C4-2B (cell line): ENCODE results near the gene FBN3.
"Not testable (repeated sequence)": the region's sequence is repeated elsewhere in the genome, so short reads cannot be mapped to it uniquely, and the experiment has no call there.

Source experiments
- H3K27ac ChIP-seq: fragments of 450-650 bp; 2 replicates; pipeline ENCODE4 v1.5.1; 2017
- CTCF ChIP-seq: fragments of 450-650 bp; conservative IDR thresholded peaks from 2 replicates; pipeline ENCODE4 v1.5.1; 2017; ENCODE audit warnings: mild to moderate bottlenecking
- ZFX ChIP-seq: fragments of 450-650 bp; IDR thresholded peaks from 2 replicates; pipeline ENCODE4 v1.6.1; 2017

Gene FBN3

GRCh38 chr19:8105471-8105870 lies 43.9 kb downstream of the FBN3 start:
- TF ChIP-seq CTCF (no peak), ZFX (no peak)
- no peak overlapping the region for H3K27ac ChIP-seq

- not testable (repeated sequence) for H3K27ac ChIP-seq
Measured at GRCh38 chr19:8101910-8102309, 47.5 kb downstream of the FBN3 start.

DNA sequence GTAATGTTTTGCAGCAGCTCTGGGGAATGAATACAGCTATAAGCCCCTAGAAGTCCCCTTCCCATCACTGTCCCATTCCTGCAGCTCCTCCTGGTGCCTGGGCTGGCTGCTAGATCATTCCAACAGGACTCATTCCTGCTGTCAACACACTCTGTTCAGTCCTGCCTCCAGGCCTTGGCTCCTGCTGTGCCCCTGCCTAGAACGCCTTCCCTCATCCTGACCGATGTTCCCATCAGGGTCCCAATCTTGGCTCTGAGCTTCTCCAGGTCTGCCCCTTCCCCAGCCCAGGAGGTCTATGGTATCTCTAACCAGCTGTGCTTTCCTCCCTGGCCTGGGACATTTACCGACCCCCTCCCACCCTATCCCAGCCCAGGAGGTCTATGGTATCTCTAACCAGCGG lies 48.1 kb downstream of the FBN3 start:
- TF ChIP-seq ZFX (no peak), CTCF (no peak)
- H3K27ac ChIP-seq, result no peak overlapping the region

DNA sequence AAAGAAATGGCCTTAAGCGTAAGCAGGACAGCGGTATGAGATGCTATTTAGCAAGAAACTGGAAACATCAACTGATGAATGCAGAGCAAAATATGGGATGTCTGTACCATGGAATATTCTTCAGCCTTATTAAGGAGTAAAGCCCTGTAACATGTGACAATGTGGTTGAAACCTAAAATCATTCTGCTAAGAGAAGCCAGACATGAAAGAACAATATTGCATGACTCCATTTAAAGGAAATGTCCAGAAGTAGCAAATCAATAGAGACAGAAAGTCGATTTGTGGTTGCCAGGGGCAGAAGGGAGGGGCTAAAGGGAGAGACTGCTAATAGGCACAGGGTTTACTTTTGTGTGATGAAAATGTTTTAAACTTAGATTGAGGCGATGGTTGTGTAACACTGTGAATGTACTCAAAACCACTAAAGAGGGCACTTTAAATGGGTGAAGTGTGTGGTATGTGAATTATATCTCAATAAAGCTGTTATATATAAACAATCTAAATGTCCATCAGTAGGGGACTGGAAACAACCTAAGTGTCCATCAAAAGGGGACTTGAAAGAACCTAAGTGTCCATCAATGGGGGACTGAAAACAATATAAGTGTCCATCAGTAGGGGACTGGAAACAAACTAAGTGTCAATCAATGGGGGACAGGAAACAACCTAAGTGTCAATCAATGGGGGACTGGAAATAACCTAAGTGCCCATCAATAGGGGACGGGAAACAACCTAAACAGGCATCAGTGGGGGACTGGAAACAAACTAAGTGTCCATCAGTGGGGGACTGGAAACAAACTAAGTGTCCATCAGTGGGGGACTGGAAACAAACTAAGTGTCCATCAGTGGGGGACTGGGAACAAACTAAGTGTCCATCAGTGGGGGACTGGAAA lies 51.5 kb downstream of the FBN3 start:
- no peak overlapping the region for H3K27ac ChIP-seq
- no peak for TF ChIP-seq CTCF
- TF ChIP-seq ZFX, result no peak

DNA sequence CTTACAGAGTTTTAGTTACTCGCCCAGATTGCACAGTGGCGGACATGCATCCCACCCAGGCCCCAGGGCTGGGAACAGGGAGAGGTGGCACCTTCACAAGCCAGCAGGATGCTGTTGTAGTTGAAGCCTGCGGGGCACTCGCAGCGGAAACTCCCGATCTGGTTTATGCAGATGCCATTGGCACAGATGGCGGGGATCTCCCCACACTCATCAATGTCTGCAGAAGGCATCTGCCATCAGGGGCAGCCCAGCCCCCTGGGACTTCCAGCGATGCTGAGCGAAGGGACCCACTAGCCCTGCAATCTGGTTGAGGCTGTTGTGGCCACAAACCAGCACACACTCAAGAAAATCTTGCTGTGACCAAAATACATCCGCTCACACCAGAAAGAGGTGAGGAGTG lies 52.2 kb downstream of the FBN3 start:
- H3K27ac ChIP-seq, result no peak overlapping the region
- TF ChIP-seq ZFX (no peak), CTCF (no peak)

DNA sequence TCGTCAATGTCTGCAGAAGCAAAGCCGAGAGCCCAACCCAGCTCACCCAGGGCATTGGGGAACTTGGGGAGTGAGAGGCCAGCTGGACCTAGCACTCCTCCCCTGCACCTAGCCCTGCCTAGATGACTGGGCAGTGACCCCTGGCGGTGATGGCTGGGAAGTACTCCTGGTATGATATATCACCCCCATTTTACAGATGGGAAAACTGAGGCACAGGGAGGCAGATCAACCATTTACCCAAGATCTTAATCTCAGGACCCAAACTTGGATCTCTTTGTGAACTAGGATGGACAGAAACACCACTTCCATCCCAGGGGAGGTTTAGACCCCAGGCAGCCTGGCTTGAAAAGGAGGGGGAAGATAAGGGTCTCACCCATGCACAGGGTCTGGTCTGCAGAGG lies 53.3 kb downstream of the FBN3 start:
- TF ChIP-seq ZFX, result no peak
- no peak; the same call in 1 of the 2 replicates for TF ChIP-seq CTCF
- no peak overlapping the region for H3K27ac ChIP-seq

DNA sequence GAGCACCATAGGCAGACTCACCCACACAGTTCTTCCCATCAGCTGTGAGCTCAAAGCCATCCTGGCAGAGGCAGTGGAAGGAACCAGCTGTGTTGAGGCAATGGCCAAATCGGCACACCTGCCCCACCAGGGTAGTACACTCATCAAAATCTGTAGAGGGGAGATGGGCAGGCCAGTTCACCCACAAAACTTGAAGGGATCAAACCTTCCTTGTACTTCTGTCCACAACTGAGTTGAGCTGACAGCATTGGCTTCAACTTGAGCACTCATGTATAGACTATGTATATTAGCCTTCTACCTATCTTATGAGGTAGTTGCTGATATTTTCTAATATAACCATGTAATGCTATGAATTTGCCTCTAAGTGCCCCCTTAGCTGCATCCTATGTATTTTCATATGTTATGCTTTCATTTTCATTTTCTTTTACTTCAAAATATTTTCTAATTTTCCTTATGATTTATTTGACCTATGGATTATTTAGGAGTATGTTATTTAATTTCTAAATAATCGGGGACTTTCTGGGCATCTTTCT lies 54.0 kb downstream of the FBN3 start:
- TF ChIP-seq ZFX, result no peak
- no peak for TF ChIP-seq CTCF

GRCh38 chr19:8094336-8094735 lies 55.1 kb downstream of the FBN3 start:
- no peak for TF ChIP-seq CTCF

More for the DNA sequence above, 54.0 kb downstream of the FBN3 start:
- no peak overlapping the region for H3K27ac ChIP-seq

More at GRCh38 chr19:8094336-8094735, 55.1 kb downstream of the FBN3 start:
- H3K27ac ChIP-seq, result no peak overlapping the region
